ENCODE results near the gene SUN2. TPM values are rescaled to one million over a fixed set of nuclear protein-coding genes. Genes with fewer than 3 reads are reported as not detected.

The SUN2 gene
- total and polyA plus RNA-seq, 2 donors = 61.5 to 64.9 TPM

DNA sequence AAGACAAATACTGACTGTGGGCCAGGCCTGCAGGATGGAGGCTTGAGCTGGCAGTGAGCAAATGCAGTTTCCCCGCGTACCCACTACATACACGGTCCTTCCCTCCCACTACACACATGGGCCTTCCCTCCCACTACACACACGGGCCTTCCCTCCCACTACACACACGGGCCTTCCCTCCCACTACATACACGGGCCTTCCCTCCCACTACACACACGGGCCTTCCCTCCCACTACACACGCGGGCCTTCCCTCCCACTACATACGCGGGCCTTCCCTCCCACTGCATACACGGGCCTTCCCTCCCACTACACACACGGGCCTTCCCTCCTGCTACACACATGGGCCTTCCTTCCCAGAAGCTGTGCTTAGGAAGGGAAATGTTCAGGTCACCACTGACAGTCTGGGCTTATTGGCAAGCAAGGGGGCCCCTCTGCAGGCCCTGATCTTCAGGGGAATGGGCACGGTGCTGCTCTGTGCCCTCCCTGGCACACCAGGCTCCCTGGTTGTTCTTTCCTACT, 27.4 kb upstream of the SUN2 start:
- Histone ChIP-seq H3K4me1 (ENCODE audit: control insufficient read depth in 2 of 2, insufficient read depth in 2 of 2, low read length in 2 of 2) (no peaks in the 10 kb centered on the region), H3K36me3 (ENCODE audit: control insufficient read depth in 2 of 2, insufficient read depth in 2 of 2, low read length in 1 of 2) (peaks cover 12 to 21% of the 10 kb centered on the region in 2 donors), H3K27me3 (ENCODE audit: control insufficient read depth in 2 of 2, insufficient read depth in 1 of 2, low read length in 1 of 2) (no peaks in the 10 kb centered on the region), H3K4me3 (ENCODE audit: low read length in 2 of 2) (no peak overlapping the region), H3K27ac (ENCODE audit: low read depth in 1 of 2, low read length in 1 of 2) (no peak overlapping the region), H3K9me3 (ENCODE audit: control insufficient read depth in 2 of 2, insufficient read depth in 1 of 2, low read length in 1 of 2) (no peaks in the 10 kb centered on the region)
- 81% methylated on average over 14 of the region's 14 CpGs for WGBS
- no peak for DNase-seq (ENCODE audit: low read depth in 6 of 9, low spot score in 9 of 9)

DNA sequence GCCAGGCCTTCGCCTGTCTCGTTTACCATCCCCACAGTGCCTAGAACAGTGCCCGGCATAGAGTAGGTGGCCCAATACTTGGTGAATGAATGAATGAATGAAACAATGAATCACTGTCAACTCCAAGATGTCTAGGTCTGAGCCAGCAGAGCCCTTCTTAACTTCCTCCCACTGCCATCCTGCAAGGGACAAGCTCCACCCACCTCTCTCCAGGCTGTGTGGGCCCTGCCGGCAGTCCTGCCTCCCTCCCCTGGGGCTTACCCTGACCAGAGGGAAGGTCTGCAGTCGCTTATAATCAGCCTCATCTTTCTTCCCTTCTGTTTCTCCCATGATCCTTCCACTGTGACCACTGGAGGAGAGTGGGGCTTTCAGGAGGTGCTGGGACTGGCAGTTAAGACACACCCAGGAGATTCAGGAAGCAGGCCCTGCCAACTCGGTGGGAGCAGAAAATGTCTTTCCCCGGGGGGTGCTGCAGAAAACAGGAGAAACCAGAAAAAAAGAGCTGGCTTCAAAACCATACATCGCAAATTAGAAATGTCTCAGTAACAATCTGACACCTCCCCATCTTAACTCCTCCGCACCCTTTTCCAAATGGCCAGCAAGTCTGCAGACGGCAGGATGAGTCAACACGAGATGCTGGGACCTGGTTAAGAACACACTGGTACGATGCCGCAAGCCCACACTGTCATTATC, 26.8 kb upstream of the SUN2 start:
- no peak overlapping the region for H3K27ac ChIP-seq (ENCODE audit: low read depth in 1 of 2, low read length in 1 of 2)
- H3K27me3 ChIP-seq (ENCODE audit: control insufficient read depth in 2 of 2, insufficient read depth in 1 of 2, low read length in 1 of 2) = no peaks in the 10 kb centered on the region
- no peak overlapping the region for H3K4me3 ChIP-seq (ENCODE audit: low read length in 2 of 2)
- no peak for DNase-seq (ENCODE audit: low read depth in 6 of 9, low spot score in 9 of 9)
- WGBS = 71% methylated on average over 13 of the region's 13 CpGs
- H3K9me3 ChIP-seq (ENCODE audit: control insufficient read depth in 2 of 2, insufficient read depth in 1 of 2, low read length in 1 of 2) = no peaks in the 10 kb centered on the region
- peaks cover 12 to 21% of the 10 kb centered on the region in 2 donors for H3K36me3 ChIP-seq (ENCODE audit: control insufficient read depth in 2 of 2, insufficient read depth in 2 of 2, low read length in 1 of 2)
- no peaks in the 10 kb centered on the region for H3K4me1 ChIP-seq (ENCODE audit: control insufficient read depth in 2 of 2, insufficient read depth in 2 of 2, low read length in 2 of 2)

DNA sequence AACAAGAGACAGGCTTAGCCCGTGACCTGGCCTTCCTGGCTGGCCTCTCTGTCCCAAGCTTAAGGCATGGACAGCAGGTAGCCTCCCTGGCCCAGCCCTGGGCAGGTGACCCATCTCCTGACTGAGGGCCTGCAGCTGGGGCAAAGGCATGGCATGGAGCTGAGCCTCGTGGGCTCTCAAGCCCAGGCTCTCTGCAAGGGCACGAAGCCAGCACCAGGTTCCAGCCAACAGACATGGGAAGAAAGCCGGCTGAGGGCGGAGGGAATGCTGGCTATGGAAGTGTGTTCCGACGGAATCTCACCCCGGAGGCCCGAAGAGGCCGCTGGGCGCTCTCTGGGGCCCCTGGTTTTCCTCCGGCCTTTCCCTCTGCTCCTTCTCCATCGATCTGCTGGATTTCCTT, 25.2 kb upstream of the SUN2 start:
- DNase-seq (ENCODE audit: low read depth in 6 of 9, low spot score in 9 of 9) = no peak
- Histone ChIP-seq H3K4me3 (ENCODE audit: low read length in 2 of 2) (no peak overlapping the region), H3K4me1 (ENCODE audit: control insufficient read depth in 2 of 2, insufficient read depth in 2 of 2, low read length in 2 of 2) (peaks cover 0 to under 1% of the 10 kb centered on the region in 2 donors), H3K27me3 (ENCODE audit: control insufficient read depth in 2 of 2, insufficient read depth in 1 of 2, low read length in 1 of 2) (no peaks in the 10 kb centered on the region), H3K36me3 (ENCODE audit: control insufficient read depth in 2 of 2, insufficient read depth in 2 of 2, low read length in 1 of 2) (peaks cover 12 to 21% of the 10 kb centered on the region in 2 donors), H3K9me3 (ENCODE audit: control insufficient read depth in 2 of 2, insufficient read depth in 1 of 2, low read length in 1 of 2) (no peaks in the 10 kb centered on the region), H3K27ac (ENCODE audit: low read depth in 1 of 2, low read length in 1 of 2) (no peak overlapping the region)
- WGBS = 98% methylated on average over 13 of the region's 13 CpGs

DNA sequence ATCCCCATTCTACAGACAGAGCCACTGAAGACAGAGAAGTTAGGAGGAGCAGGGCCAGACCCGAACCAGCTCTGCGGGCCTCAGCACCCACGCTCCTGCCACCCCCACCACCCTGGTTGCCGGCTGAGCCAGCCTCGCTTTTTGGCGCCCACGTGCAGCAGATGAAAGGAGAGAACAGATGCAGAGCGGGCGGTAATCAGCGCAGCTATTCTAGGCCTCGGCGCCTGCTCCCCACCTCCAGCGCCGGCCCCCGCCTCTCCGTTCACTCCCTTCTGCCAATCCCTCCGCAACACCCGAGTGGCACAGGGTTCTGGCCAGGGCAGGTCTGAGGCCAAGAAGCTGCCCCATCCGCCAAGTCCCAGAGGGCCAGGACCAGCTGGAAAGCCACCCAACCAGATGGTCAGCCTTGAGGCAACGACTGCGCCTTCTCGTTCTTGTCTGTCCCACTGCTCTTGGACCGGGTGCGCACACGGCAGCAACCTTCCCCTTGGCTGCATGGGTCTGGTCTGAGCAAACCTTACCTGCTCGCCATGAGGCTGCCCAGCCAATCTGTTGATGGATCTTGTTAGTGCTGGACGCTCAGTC, 21.4 kb upstream of the SUN2 start:
- H3K27me3 ChIP-seq (ENCODE audit: control insufficient read depth in 2 of 2, insufficient read depth in 1 of 2, low read length in 1 of 2) = no peaks in the 10 kb centered on the region
- no peak overlapping the region for H3K27ac ChIP-seq (ENCODE audit: low read depth in 1 of 2, low read length in 1 of 2)
- 98% methylated on average over 27 of the region's 27 CpGs for WGBS
- H3K36me3 ChIP-seq (ENCODE audit: control insufficient read depth in 2 of 2, insufficient read depth in 2 of 2, low read length in 1 of 2) = peaks cover 8 to 21% of the 10 kb centered on the region in 2 donors
- H3K4me3 ChIP-seq (ENCODE audit: low read length in 2 of 2) = no peak overlapping the region
- DNase-seq (ENCODE audit: low read depth in 6 of 9, low spot score in 9 of 9) = no peak
- peaks cover 0 to 18% of the 10 kb centered on the region in 2 donors for H3K4me1 ChIP-seq (ENCODE audit: control insufficient read depth in 2 of 2, insufficient read depth in 2 of 2, low read length in 2 of 2)
- no peaks in the 10 kb centered on the region for H3K9me3 ChIP-seq (ENCODE audit: control insufficient read depth in 2 of 2, insufficient read depth in 1 of 2, low read length in 1 of 2)

DNA sequence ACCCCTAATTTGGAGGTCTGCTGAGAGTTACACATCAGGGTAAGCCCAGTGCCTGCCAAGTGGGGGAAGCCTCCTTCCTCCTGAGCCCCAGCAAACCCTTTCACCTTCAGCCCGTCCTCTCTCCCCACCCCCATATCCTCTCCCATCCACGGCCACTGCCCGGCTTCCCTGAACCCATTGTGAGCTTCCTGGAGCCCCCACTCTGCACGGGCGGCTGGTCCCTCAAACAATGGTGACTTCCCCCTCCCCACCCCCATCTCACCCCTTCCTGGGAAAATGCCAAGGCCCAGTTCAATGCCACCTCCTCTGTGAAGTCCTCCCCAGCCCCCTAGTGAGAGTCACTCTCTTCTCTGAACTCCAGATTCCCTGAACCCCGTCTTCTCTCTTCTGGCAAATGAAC, 20.3 kb upstream of the SUN2 start:
- no peak overlapping the region for H3K27ac ChIP-seq (ENCODE audit: low read depth in 1 of 2, low read length in 1 of 2)
- peaks cover 6 to 19% of the 10 kb centered on the region in 2 donors for H3K36me3 ChIP-seq (ENCODE audit: control insufficient read depth in 2 of 2, insufficient read depth in 2 of 2, low read length in 1 of 2)
- no peaks in the 10 kb centered on the region for H3K27me3 ChIP-seq (ENCODE audit: control insufficient read depth in 2 of 2, insufficient read depth in 1 of 2, low read length in 1 of 2)
- no peak overlapping the region for H3K4me3 ChIP-seq (ENCODE audit: low read length in 2 of 2)
- peaks cover 0 to 18% of the 10 kb centered on the region in 2 donors for H3K4me1 ChIP-seq (ENCODE audit: control insufficient read depth in 2 of 2, insufficient read depth in 2 of 2, low read length in 2 of 2)
- H3K9me3 ChIP-seq (ENCODE audit: control insufficient read depth in 2 of 2, insufficient read depth in 1 of 2, low read length in 1 of 2) = no peaks in the 10 kb centered on the region
- 90% methylated on average over 6 of the region's 6 CpGs for WGBS
- no peak for DNase-seq (ENCODE audit: low read depth in 6 of 9, low spot score in 9 of 9)

DNA sequence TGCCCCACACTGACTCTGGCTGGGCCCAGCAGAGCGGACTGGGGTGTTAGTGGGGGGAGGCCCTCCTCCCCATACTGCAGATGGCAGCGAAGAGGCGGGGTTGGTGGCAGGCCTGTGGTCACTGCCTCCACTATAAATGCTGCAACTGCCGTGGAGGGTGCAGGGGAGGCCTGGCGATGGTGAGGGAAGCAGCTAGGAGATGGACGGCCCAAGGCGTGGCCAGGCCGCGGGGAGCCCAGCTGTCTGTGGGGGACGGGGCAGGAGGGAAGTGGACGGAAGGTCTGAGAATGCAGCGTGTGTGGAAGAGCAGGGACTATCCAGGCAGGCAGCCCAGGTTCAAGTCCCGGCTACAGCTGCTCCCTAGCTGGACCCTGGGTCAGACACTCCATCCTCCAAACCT, 19.9 kb upstream of the SUN2 start:
- H3K4me1 ChIP-seq (ENCODE audit: control insufficient read depth in 2 of 2, insufficient read depth in 2 of 2, low read length in 2 of 2) = peaks cover 0 to 18% of the 10 kb centered on the region in 2 donors
- no peaks in the 10 kb centered on the region for H3K9me3 ChIP-seq (ENCODE audit: control insufficient read depth in 2 of 2, insufficient read depth in 1 of 2, low read length in 1 of 2)
- 86% methylated on average over 13 of the region's 13 CpGs for WGBS
- H3K4me3 ChIP-seq (ENCODE audit: low read length in 2 of 2) = no peak overlapping the region
- H3K27me3 ChIP-seq (ENCODE audit: control insufficient read depth in 2 of 2, insufficient read depth in 1 of 2, low read length in 1 of 2) = no peaks in the 10 kb centered on the region
- peaks cover 4 to 15% of the 10 kb centered on the region in 2 donors for H3K36me3 ChIP-seq (ENCODE audit: control insufficient read depth in 2 of 2, insufficient read depth in 2 of 2, low read length in 1 of 2)
- no peak for DNase-seq (ENCODE audit: low read depth in 6 of 9, low spot score in 9 of 9)
- no peak overlapping the region for H3K27ac ChIP-seq (ENCODE audit: low read depth in 1 of 2, low read length in 1 of 2)

DNA sequence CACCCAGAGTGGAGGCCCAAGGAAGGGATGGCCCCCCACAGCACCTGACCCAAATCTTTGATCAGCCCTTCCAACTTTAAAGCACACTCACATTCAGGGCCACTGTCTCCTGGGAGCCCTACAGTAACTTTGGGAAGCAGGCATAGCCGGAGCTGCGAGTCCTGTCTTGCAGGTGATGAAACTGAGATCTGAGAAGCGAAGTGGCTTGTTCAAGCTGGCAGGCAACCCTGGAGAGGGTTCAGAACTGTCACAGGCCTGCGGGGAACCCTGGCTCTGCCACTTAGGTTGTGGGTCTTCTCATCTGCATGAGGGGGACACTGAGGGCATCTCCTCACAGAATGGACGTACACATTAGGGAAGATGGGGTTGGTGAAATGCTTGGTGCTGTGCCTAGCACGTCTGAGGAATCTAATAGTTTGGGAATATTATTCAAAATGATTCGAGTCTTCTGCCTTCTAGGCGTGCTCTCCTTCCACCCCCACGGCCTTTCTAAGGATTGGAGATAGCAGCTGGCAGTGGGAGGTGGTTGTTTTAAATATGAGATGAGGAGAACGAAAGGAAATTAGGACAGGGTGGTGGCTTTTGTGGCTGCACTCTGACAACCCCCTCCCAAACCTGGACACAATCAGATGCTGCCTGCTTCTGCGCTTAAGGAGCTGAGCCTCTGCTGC, 18.8 kb upstream of the SUN2 start:
- no peaks in the 10 kb centered on the region for H3K27me3 ChIP-seq (ENCODE audit: control insufficient read depth in 2 of 2, insufficient read depth in 1 of 2, low read length in 1 of 2)
- DNase-seq (ENCODE audit: low read depth in 6 of 9, low spot score in 9 of 9) = no peak
- H3K36me3 ChIP-seq (ENCODE audit: control insufficient read depth in 2 of 2, insufficient read depth in 2 of 2, low read length in 1 of 2) = peaks cover 0 to 7% of the 10 kb centered on the region in 2 donors
- peaks cover 0 to 18% of the 10 kb centered on the region in 2 donors for H3K4me1 ChIP-seq (ENCODE audit: control insufficient read depth in 2 of 2, insufficient read depth in 2 of 2, low read length in 2 of 2)
- H3K27ac ChIP-seq (ENCODE audit: low read depth in 1 of 2, low read length in 1 of 2) = no peak overlapping the region
- H3K9me3 ChIP-seq (ENCODE audit: control insufficient read depth in 2 of 2, insufficient read depth in 1 of 2, low read length in 1 of 2) = no peaks in the 10 kb centered on the region
- 59% methylated on average over 11 of the region's 11 CpGs for WGBS
- no peak overlapping the region for H3K4me3 ChIP-seq (ENCODE audit: low read length in 2 of 2)

DNA sequence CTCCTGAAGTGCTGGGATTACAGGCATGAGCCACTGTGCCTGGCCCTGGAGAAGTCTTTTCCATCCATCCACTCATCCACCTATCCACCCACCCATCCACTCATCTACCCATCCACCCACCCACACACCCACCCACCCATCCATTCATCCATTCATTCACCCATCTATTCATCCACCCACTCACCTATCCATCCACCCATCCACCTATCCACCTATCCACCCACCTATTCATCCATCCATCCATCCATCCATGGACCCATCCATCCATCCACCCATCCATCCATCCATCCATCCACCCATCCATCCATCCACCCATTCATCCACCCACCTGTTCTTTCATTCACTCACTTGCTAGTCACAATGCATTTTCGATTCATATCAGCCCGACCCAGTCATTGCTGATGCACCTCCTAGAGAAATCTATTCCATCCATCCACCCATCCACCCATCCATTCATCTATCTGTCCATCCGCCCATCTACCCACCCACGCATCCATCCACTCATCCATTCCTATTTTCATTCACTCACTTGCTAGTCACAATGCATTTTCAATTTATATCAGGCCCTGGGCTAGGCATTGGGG, 17.7 kb upstream of the SUN2 start:
- DNase-seq (ENCODE audit: low read depth in 6 of 9, low spot score in 9 of 9) = no peak

DNA sequence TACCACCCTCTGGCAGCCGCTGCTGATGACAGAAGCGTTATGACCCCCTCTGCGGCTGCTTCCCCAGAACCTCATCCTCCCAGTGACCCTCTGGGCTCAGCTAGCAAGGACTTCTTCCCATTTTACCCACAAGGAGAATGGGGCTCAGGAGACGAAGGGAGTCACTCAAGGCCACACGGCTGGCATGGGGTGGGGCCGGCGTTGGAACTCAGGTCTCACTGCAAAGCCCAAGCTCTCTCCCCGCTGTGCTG, 16.8 kb upstream of the SUN2 start:
- Histone ChIP-seq H3K4me3 (ENCODE audit: low read length in 2 of 2) (no peak overlapping the region), H3K9me3 (ENCODE audit: control insufficient read depth in 2 of 2, insufficient read depth in 1 of 2, low read length in 1 of 2) (no peaks in the 10 kb centered on the region), H3K36me3 (ENCODE audit: control insufficient read depth in 2 of 2, insufficient read depth in 2 of 2, low read length in 1 of 2) (no peaks in the 10 kb centered on the region), H3K27ac (ENCODE audit: low read depth in 1 of 2, low read length in 1 of 2) (no peak overlapping the region), H3K4me1 (ENCODE audit: control insufficient read depth in 2 of 2, insufficient read depth in 2 of 2, low read length in 2 of 2) (peaks cover 0 to 18% of the 10 kb centered on the region in 2 donors), H3K27me3 (ENCODE audit: control insufficient read depth in 2 of 2, insufficient read depth in 1 of 2, low read length in 1 of 2) (no peaks in the 10 kb centered on the region)
- WGBS = 97% methylated on average over 8 of the region's 8 CpGs
- DNase-seq (ENCODE audit: low read depth in 6 of 9, low spot score in 9 of 9) = no peak

More for the DNA sequence above, 17.7 kb upstream of the SUN2 start:
- Histone ChIP-seq H3K27me3 (ENCODE audit: control insufficient read depth in 2 of 2, insufficient read depth in 1 of 2, low read length in 1 of 2) (no peaks in the 10 kb centered on the region), H3K36me3 (ENCODE audit: control insufficient read depth in 2 of 2, insufficient read depth in 2 of 2, low read length in 1 of 2) (no peaks in the 10 kb centered on the region), H3K4me1 (ENCODE audit: control insufficient read depth in 2 of 2, insufficient read depth in 2 of 2, low read length in 2 of 2) (peaks cover 0 to 18% of the 10 kb centered on the region in 2 donors), H3K4me3 (ENCODE audit: low read length in 2 of 2) (no peak overlapping the region), H3K9me3 (ENCODE audit: control insufficient read depth in 2 of 2, insufficient read depth in 1 of 2, low read length in 1 of 2) (no peaks in the 10 kb centered on the region), H3K27ac (ENCODE audit: low read depth in 1 of 2, low read length in 1 of 2) (no peak overlapping the region)
- WGBS = 98% methylated on average over 4 of the region's 4 CpGs

Measured in thymus (tissue), 11 donors.